Measurements from ENCODE around the gene NKAPL.
"Not testable (repeated sequence)": the region's sequence is repeated elsewhere in the genome, so short reads cannot be mapped to it uniquely, and the experiment has no call there.

Gene NKAPL

DNA sequence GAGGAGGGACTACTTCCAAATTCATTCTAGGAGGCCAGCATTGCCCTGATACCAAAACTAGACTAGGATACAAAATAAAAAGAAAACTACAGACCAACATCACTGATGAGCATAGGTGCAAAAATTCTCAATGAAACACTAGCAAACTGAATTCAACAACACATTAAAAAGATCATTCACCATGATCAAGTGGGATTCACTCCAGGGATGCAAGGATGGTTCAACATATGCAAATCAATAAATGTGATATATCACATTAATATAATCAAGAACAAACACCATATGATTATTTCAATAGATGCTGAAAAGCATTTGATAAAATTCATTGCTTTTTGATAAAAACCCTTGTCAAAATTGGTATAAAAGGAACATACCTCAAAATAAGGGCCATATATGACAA is 32.5 kb downstream of the NKAPL start:
- in situ Hi-C loops (cut with HindIII; ENCODE audit: low pct_ligation_motif_present, low sequenced_read_pairs) = no loop called here
- DNase-seq = no peak
- Histone ChIP-seq H3K36me3 (replicated peaks) (no peaks in the 10 kb centered on the region), H3K27ac (no peak overlapping the region), H3K4me3 (ENCODE audit: low read depth, low read length) (no peak overlapping the region), H3K27me3 (replicated peaks) (no peaks in the 10 kb centered on the region)
- TF ChIP-seq, protein P1, sequence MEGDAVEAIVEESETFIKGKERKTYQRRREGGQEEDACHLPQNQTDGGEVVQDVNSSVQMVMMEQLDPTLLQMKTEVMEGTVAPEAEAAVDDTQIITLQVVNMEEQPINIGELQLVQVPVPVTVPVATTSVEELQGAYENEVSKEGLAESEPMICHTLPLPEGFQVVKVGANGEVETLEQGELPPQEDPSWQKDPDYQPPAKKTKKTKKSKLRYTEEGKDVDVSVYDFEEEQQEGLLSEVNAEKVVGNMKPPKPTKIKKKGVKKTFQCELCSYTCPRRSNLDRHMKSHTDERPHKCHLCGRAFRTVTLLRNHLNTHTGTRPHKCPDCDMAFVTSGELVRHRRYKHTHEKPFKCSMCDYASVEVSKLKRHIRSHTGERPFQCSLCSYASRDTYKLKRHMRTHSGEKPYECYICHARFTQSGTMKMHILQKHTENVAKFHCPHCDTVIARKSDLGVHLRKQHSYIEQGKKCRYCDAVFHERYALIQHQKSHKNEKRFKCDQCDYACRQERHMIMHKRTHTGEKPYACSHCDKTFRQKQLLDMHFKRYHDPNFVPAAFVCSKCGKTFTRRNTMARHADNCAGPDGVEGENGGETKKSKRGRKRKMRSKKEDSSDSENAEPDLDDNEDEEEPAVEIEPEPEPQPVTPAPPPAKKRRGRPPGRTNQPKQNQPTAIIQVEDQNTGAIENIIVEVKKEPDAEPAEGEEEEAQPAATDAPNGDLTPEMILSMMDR (IDR thresholded peaks at IDR 0.05; ENCODE audit: low read depth, low read length, missing control alignments) = no peak

- TF ChIP-seq, protein P1 (IDR thresholded peaks at IDR 0.05; ENCODE audit: low read depth, low read length, missing control alignments) = no peak
- H3K27me3 ChIP-seq (replicated peaks) = no peaks in the 10 kb centered on the region
- in situ Hi-C loops (cut with HindIII; ENCODE audit: low pct_ligation_motif_present, low sequenced_read_pairs) = no loop called here
- DNase-seq = no peak
- H3K4me3 ChIP-seq (ENCODE audit: low read depth, low read length) = no peak overlapping the region
- peaks cover 3% of the 10 kb centered on the region for H3K36me3 ChIP-seq (replicated peaks)
- no peak overlapping the region for H3K27ac ChIP-seq
These were observed 36.2 kb downstream of the NKAPL start for GRCh38 chr6:28295326-28295725.

GRCh38 chr6:28296520-28297060 is 37.5 kb downstream of the NKAPL start:
- no peak overlapping the region for H3K27ac ChIP-seq
- peaks cover 6% of the 10 kb centered on the region for H3K36me3 ChIP-seq (replicated peaks)
- no peak for DNase-seq
- TF ChIP-seq, protein P1 (IDR thresholded peaks at IDR 0.05; ENCODE audit: low read depth, low read length, missing control alignments) = no peak
- in situ Hi-C loops (cut with HindIII; ENCODE audit: low pct_ligation_motif_present, low sequenced_read_pairs) = no loop called here
- H3K27me3 ChIP-seq (replicated peaks) = no peaks in the 10 kb centered on the region
- H3K4me3 ChIP-seq (ENCODE audit: low read depth, low read length) = no peak overlapping the region

DNA sequence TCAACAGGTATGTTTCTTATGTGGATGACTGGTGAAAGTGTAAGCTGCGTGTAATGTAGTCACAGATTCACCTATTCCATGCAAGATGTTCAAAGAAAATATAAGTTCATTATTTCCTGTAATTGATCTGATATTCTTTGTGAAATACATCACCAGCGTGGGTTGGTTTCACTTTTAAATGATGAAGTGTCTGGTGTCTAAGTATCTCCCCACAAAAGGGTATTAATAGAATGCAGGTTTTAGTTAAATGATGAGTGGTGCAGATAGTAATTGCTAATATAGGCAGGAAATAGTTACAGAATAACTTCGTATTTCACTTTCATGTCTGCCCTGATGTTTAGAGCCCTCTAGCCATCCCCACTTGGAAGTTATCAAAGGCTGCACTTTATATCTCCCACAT is 44.5 kb downstream of the NKAPL start:
- in situ Hi-C loops (cut with HindIII; ENCODE audit: low pct_ligation_motif_present, low sequenced_read_pairs) = no loop called here
- Histone ChIP-seq H3K27me3 (replicated peaks) (no peaks in the 10 kb centered on the region), H3K27ac (no peak overlapping the region), H3K4me3 (ENCODE audit: low read depth, low read length) (no peak overlapping the region), H3K36me3 (replicated peaks) (peaks cover 5% of the 10 kb centered on the region)
- DNase-seq = no peak
- TF ChIP-seq, protein P1 (IDR thresholded peaks at IDR 0.05; ENCODE audit: low read depth, low read length, missing control alignments) = no peak

DNA sequence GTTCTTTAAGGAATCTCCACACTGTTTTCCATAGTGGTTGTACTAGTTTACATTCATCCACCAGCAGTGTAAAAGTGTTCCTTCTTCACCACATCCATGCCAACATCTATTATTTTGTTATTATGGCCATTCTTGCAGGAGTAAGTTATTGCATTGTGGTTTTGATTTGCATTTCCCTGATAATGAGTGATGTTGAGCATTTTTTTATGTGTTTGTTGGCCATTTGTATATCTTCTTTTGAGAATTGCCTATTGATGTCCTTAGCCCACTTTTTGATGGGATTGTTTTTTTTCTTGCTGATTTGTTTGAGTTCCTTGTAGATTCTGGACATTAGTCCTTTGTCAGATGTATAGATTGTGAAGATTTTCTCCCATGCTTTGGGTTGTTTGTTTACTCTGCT is 47.3 kb downstream of the NKAPL start:
- DNase-seq; H3K27me3 ChIP-seq (replicated peaks); H3K4me3 ChIP-seq (ENCODE audit: low read depth, low read length); H3K27ac ChIP-seq; in situ Hi-C loops (cut with HindIII; ENCODE audit: low pct_ligation_motif_present, low sequenced_read_pairs); H3K36me3 ChIP-seq (replicated peaks): not testable (repeated sequence)

All from brain microvascular endothelial cell (primary cell).